ENCODE measurements around the gene SEC22B.
"Not testable (repeated sequence)": the region's sequence is repeated elsewhere in the genome, so short reads cannot be mapped to it uniquely, and the experiment has no call there.

Gene SEC22B

DNA sequence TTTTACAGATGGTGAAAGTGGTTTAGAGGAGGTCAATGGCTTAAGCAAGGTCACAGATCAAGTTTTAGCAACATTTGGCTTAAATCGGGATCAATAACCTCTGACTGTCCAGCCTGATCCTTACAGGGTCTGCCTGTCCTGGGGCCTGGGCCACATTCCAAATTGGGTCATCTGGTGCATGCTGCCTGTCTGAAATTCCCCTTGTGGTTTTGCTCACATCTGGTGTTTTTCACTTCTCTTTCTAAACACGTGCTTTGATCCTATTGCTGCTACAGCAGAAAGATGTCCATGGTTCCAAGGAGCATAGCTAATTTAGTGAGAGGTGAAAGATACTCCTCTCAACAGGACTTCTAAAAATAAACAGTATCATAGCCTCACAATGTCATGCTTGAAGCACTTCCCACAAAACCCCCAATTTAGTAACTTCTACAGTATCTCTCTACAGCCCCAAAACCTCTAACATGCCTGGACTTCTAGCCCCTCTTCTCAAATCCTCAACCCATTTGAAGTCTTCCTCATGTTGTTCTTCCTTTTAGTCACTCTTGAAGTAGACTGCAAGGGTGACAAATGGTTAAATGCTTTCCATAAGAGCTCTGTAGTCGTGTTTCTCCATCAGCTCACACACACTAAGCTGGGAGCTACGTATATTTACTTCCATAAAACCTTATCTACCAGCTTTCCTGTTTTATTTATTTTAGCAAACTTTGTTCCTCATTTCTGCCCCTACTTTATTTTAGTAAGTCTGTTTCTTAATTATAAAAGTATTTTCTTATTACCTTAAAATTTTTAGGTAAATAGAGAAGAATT, 58.7 kb downstream of the SEC22B start:
- DNase-seq (ENCODE audit: extremely low read depth in 1 of 2, low read depth in 1 of 2): not testable (repeated sequence)

DNA sequence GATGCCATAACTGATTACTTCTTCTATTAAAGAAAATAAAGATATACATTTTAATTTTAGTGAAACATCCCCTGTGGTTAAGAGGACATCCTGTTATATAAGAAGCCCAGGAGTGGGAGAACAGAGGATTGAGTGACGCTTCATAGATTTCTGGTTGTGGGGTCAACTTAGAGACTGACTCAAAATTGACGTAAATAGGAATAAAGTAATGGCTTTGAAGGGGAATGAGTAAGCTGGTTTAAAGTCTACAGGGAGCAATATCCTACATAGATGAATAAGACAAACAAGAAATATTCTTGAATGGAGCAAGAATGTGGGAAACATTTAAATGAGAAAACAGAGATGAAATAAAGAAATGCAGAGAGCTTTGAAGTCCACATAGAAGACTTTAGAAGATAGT, 60.2 kb downstream of the SEC22B start:
- not testable (repeated sequence) for DNase-seq (ENCODE audit: extremely low read depth in 1 of 2, low read depth in 1 of 2)

DNA sequence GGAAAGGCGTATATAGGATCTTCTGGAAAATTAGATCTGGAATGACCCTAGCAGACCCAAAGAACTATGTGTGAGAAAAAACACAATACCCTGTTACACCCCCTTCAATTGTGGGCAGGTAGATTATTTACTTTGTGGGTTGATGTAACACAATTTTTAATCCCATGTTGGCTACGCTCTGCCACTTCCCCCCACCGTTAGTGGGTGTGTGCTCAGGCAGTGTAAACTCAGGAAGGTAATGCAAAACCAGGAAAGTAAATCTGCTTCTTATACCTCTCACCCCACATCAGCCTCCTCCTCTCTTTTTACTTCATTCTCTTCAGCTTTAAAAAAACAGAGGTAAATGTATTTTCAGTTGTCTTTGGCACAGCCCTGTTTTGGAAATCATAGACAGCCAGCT, 63.2 kb downstream of the SEC22B start:
- not testable (repeated sequence) for DNase-seq (ENCODE audit: extremely low read depth in 1 of 2, low read depth in 1 of 2)

DNA sequence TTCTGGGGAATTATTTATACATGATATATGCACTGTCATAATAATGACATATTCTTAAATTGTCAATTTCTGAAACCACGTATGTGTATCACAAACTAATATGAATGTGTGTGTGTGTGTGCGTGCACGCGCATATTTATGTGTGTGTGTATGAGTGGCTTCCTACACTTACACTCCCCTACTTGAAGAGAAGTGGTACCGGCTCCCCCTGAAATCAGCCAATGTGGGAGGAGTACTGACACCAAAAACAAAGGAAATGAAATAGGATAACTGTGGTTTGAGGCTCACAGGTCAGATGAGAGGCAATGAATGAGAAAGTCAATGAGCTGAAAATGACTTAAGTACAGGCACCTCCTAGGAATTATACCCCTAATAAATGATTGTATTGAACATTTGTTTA, 64.1 kb downstream of the SEC22B start:
- not testable (repeated sequence) for DNase-seq (ENCODE audit: extremely low read depth in 1 of 2, low read depth in 1 of 2)

DNA sequence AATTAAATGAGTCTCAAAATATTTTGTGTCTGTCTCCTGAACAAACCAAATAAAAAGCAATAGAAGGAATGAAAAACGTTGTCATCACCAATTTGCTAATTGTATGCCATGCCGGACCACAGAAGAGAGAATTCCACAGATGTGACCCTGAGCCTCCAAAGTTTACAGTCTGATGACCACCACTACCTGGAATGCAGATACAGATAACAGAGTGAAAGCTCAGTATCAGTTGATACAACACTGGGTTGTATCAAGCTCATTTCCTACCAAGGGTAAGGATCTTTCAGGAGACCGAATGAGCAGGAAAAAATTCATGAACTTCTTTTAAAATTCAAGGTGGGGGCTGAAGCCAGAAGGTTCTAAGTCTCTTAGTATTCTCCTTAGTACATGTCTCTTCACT, 64.5 kb downstream of the SEC22B start:
- not testable (repeated sequence) for DNase-seq (ENCODE audit: extremely low read depth in 1 of 2, low read depth in 1 of 2)

DNA sequence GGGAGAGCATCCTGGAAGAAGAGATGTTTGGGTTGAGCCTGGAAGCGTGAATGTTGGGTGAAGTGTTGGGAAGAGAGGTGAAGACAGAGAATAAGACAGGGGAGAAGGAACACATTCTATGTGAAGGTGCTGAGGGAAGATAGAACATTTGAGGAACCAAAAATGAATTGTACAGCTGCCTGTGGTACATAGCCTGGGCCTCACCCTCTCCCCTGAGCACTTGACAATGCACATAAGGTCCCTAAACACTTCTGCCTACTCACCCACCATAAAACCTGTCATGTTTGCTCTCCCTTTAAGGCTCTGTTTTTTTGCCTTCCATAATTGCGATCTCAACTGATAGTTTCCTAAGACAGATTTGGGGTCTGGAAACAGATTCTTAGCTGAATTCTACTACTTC, 65.3 kb downstream of the SEC22B start:
- not testable (repeated sequence) for DNase-seq (ENCODE audit: extremely low read depth in 1 of 2, low read depth in 1 of 2)

DNA sequence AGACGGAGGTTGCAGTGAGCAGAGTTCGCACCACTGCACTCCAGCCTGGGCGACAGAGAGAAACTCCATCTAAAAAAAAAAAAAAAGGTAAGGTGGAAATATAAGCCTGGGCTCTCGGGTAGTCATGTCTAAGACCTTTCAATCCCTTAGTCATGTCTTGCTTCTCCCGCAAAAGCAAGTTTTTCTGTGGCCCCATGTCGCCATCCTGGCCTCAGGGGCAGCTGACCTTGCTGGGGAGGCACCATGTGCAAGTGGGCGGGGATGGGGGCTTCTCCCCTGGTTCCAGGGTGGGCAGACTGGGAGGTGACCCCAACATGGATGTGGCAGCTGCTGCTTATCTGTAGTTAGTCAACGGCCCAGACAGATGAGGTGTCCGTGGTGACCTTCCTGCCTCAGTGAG, 66.7 kb downstream of the SEC22B start:
- DNase-seq (ENCODE audit: extremely low read depth in 1 of 2, low read depth in 1 of 2): not testable (repeated sequence)

DNA sequence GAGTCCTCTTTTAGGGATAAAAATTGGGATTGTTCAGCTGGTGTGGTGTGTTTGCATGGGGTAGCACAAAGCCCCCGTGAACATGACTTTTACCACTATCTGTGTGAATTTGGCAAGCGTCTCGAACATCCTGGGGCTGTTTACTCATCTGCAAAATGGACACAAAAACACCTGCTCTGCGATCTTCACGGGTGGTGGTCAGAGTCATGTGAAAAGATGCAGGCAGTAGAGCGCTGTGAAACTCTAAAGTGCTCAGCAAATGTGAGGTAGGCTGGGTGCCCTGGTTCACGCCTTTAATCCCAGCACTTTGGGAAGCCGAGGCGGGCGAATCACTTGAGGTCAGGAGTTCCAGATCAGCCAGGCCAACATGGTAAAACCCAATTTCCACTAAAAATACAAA, 67.1 kb downstream of the SEC22B start:
- not testable (repeated sequence) for DNase-seq (ENCODE audit: extremely low read depth in 1 of 2, low read depth in 1 of 2)

DNA sequence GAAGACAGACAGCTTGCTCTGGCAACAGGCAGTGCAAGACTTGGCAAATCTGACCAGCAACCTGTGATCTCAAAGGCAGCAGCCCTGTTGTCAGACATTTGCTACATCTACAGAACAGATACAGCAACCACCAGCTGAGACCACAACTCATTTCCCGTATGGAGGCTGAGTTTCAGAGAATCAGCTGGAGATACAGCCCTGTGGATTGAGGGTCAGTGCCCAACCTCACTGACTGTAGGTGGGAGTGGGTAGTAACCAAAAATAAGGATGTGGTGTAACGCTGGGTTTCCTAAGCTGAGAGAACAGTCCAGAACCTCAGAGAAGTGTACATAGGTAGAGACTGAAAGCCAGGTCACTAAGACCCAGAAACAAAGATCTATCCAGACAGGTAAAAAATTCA, 71.0 kb downstream of the SEC22B start:
- not testable (repeated sequence) for DNase-seq (ENCODE audit: extremely low read depth in 1 of 2, low read depth in 1 of 2)

DNA sequence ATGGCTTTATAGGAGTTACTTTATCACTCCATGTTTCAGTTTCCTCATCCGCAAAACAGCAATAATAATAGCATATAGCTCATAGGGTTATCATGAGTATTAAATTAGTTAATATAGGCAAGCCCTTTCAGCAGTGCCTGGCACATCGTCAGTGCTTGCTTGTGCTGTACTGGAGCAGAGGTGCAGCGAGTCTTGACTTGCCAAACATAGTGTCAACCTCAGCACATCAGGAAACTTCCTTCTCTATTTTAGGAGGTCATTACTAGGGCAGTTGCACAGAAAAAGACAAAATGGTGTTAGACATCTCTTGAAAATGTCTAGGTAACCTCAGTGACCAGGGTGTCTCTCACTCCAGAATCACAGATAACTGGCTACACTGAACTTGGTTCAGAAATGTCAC, 72.6 kb downstream of the SEC22B start:
- not testable (repeated sequence) for DNase-seq (ENCODE audit: extremely low read depth in 1 of 2, low read depth in 1 of 2)

DNA sequence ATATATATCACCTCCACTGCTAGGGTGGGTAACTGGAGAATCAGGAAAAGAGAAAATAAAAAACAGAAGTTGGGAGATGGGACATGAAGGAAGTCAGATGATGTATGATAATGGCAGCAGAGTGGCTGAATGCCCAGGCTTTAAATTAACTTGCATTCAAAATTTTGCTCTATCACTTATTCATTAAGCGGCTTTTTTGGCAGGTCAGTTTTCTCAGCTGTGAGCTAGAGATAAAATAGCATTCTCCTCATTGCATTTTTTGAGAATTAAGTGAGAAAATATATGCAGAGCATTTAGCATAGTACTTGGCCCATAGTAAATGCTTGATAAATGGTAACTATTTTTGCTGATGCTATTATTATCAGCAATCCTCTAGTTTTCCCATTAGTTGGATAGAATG, 74.7 kb downstream of the SEC22B start:
- not testable (repeated sequence) for DNase-seq (ENCODE audit: extremely low read depth in 1 of 2, low read depth in 1 of 2)
